ENCODE measurements around the gene FRA10AC1.

- no peak for TF ChIP-seq CTCF (IDR thresholded peaks at IDR 0.05)
- no peak for TF ChIP-seq EZH2 (IDR thresholded peaks at IDR 0.05; ENCODE audit: borderline replicate concordance, insufficient read depth, low read depth, low read length, poor library complexity, severe bottlenecking)
Observed at GRCh38 chr10:93656155-93656554, 46.2 kb downstream of the FRA10AC1 start.
